Natural killer cell treated with Interleukin-12 subunit alpha and Interleukin-12 subunit beta and Interleukin-15 and Interleukin-18, amount 100 ng/mL, for 72 hours (primary cell): ENCODE data around the gene CHMP5. TPM values are rescaled to one million over a fixed set of nuclear protein-coding genes. Genes with fewer than 3 reads are reported as not detected.
"Not testable (repeated sequence)": the region's sequence is repeated elsewhere in the genome, so short reads cannot be mapped to it uniquely, and the experiment has no call there.

ENCODE experiments used
- ATAC-seq, 2 donors: fragments of 150-1000 bp; cut with Tn5 transposase in 1 of 2; sonication (Bioruptor Pico), chemical (Tn5 transposase) in 1 of 2; 2 replicates each; pipeline ENCODE4 v1.10.0; 2021
- DNase-seq: peaks from one replicate; pipeline ENCODE4 v3.0.0; 2022; ENCODE audit warnings: low spot score
- H3K27ac Mint-ChIP-seq, 2 donors: 1 replicate in 1 of 2; 2 replicates in 1 of 2; pipeline ENCODE4 v1.8.0; 2022; ENCODE audit warnings: mixed read lengths in 2 of 2, mild to moderate bottlenecking in 1 of 2, moderate library complexity in 1 of 2
- H3K27me3 Mint-ChIP-seq, 2 donors: 1 replicate in 1 of 2; 2 replicates in 1 of 2; pipeline ENCODE4 v1.8.0; 2022; ENCODE audit warnings: mixed read lengths in 2 of 2
- H3K36me3 Mint-ChIP-seq: one replicate; pipeline ENCODE4 v1.8.0; 2022; ENCODE audit warnings: mixed read lengths
- H3K4me1 Mint-ChIP-seq, 2 donors: 1 replicate in 1 of 2; 2 replicates in 1 of 2; pipeline ENCODE4 v1.8.0; 2022; ENCODE audit warnings: low read depth in 2 of 2, mixed read lengths in 2 of 2, mild to moderate bottlenecking in 1 of 2
- H3K4me3 Mint-ChIP-seq: one replicate; pipeline ENCODE4 v1.8.0; 2022; ENCODE audit warnings: mixed read lengths
- H3K9me3 Mint-ChIP-seq: 2 replicates; pipeline ENCODE4 v1.8.0; 2022; ENCODE audit warnings: mixed read lengths
- total RNA-seq, 2 donors: library from RNA; stranded (reverse); gene quantifications; one replicate each; pipeline ENCODE4 v1.2.3, GENCODE V29; 2022

Gene CHMP5
- total RNA-seq, 2 donors from 2014 or later = 40.8 to 63.2 TPM

- peaks cover 73% of the 10 kb centered on the region in 2 donors for H3K4me1 Mint-ChIP-seq
- DNase-seq (no peak), ATAC-seq (no peak)
- peak overlapping the region; percentile 48 for H3K4me3 Mint-ChIP-seq
- H3K27ac Mint-ChIP-seq = peak overlapping the region; percentile 66 to 83
- H3K36me3 Mint-ChIP-seq = peaks cover 50% of the 10 kb centered on the region
- no peaks in the 10 kb centered on the region for H3K27me3 Mint-ChIP-seq
- no peaks in the 10 kb centered on the region for H3K9me3 Mint-ChIP-seq
Measured at GRCh38 chr9:33294670-33295432, 30.0 kb downstream of the CHMP5 start.

GRCh38 chr9:33295571-33295970, 30.7 kb downstream of the CHMP5 start:
- peak overlapping the region; percentile 63 for H3K4me3 Mint-ChIP-seq
- ATAC-seq = peak; percentile 35 to 78

GRCh38 chr9:33297432-33297831, 32.6 kb downstream of the CHMP5 start:
- peaks cover 48% of the 10 kb centered on the region for H3K36me3 Mint-ChIP-seq

More at GRCh38 chr9:33295571-33295970, 30.7 kb downstream of the CHMP5 start:
- peaks cover 67% of the 10 kb centered on the region in 2 donors for H3K4me1 Mint-ChIP-seq
- H3K27ac Mint-ChIP-seq = peak overlapping the region; percentile 68 to 72
- H3K9me3 Mint-ChIP-seq = no peaks in the 10 kb centered on the region
- H3K36me3 Mint-ChIP-seq = peaks cover 50% of the 10 kb centered on the region
- no peaks in the 10 kb centered on the region for H3K27me3 Mint-ChIP-seq
- DNase-seq = no peak

DNA sequence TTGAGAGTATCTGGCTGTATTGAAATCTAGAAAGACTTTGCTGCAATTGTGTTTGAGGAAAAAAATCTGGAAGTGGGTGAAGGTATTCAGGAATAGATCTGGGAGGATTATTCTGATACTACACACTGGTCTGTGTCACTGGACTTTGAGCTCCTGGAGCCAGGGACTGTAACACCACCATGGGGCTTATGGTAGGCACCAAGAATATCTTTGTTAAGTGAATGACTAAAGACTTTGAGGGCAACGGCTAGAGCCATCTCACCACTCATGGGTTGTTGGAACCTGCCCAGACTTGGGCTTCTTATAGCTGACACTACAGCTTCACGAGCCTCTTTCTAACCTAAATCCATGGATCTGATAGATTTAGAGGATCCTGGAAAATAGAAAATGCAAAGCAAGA, 35.7 kb downstream of the CHMP5 start:
- Mint-ChIP-seq H3K9me3 (no peaks in the 10 kb centered on the region), H3K4me3 (no peak overlapping the region), H3K27me3 (no peaks in the 10 kb centered on the region), H3K36me3 (peaks cover 34% of the 10 kb centered on the region), H3K27ac (no peak overlapping the region), H3K4me1 (peaks cover 32 to 37% of the 10 kb centered on the region in 2 donors)
- DNase-seq = no peak
- ATAC-seq = no peak

More at GRCh38 chr9:33297432-33297831, 32.6 kb downstream of the CHMP5 start:
- ATAC-seq (no peak), DNase-seq (no peak)
- H3K27me3 Mint-ChIP-seq = no peaks in the 10 kb centered on the region
- no peaks in the 10 kb centered on the region for H3K9me3 Mint-ChIP-seq
- peaks cover 54 to 55% of the 10 kb centered on the region in 2 donors for H3K4me1 Mint-ChIP-seq
- peak overlapping the region; percentile 59 for H3K4me3 Mint-ChIP-seq
- H3K27ac Mint-ChIP-seq = peak overlapping the region; percentile 63 to 68

DNA sequence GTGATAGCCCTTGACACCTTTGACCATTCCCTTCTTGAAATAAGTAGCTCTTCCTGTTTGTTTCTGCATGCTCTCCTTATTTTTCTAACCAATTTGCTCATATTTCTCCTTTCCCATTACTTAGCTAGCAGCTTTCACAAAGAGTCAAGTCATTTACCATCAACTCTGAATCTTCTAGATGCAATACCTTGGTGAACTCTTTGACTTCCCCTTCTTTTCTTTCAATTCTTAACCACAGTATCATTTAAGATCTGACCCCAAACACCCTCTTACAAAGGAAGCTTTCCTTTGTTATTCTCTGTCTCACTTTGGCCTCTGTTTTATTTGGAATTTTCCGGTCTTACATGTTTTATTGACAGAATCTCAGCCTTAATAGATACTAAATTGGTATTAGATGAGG, 39.5 kb downstream of the CHMP5 start:
- DNase-seq (no peak), ATAC-seq (no peak)
- no peak overlapping the region for H3K27ac Mint-ChIP-seq
- no peak overlapping the region for H3K4me3 Mint-ChIP-seq
- peaks cover 7% of the 10 kb centered on the region for H3K36me3 Mint-ChIP-seq
- H3K27me3 Mint-ChIP-seq = no peaks in the 10 kb centered on the region
- peaks cover 0 to 6% of the 10 kb centered on the region in 2 donors for H3K4me1 Mint-ChIP-seq
- H3K9me3 Mint-ChIP-seq = no peaks in the 10 kb centered on the region

GRCh38 chr9:33306037-33306436, 41.2 kb downstream of the CHMP5 start:
- DNase-seq (no peak), ATAC-seq (peak; percentile 52 to 78)
- Mint-ChIP-seq H3K4me1 (peaks cover 2 to 8% of the 10 kb centered on the region in 2 donors), H3K9me3 (no peaks in the 10 kb centered on the region), H3K4me3 (no peak overlapping the region), H3K36me3 (peaks cover 11% of the 10 kb centered on the region), H3K27me3 (no peaks in the 10 kb centered on the region), H3K27ac (no peak overlapping the region)

DNA sequence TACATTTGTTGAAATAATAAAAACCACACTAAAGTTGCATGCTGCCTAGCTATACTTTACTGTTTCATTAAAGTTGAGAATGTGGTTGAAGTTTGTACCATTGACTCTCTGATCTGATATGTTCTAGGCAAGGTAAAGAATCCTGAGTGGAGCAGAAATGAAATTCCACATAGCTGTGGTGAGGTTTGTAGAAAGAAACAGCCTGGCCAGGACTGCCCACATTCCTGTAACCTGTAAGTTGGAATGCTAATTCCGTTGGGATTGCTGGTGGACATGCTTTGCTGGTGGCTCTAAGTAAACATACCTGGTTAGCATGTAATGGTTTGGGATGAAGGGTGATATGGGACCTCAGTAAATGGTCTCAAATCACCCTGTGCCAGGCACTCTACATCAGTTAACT, 42.2 kb downstream of the CHMP5 start:
- Mint-ChIP-seq H3K36me3 (peaks cover 13% of the 10 kb centered on the region), H3K27ac (no peak overlapping the region), H3K4me1 (peaks cover 2 to 8% of the 10 kb centered on the region in 2 donors), H3K9me3 (no peaks in the 10 kb centered on the region), H3K4me3 (no peak overlapping the region), H3K27me3 (no peaks in the 10 kb centered on the region)
- ATAC-seq = no peak
- DNase-seq = no peak

DNA sequence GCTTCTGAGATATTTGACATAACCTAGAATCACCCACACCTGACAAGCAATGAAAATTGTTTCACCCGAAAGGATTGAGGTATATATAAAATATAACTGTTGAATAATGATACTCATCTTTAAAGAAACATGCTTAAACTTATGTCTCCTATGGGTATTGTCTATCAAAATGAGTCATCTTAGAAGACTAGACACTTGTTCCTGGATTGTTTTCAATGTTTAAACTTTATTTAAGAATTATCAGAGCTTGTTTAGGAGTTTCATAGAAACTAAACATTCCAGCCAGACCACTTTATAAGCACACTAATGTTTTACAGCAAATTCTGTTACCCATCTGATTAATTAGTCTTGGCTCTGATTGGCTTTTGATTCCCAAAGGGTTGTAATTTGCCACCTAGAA, 45.1 kb downstream of the CHMP5 start:
- Mint-ChIP-seq H3K4me3 (no peak overlapping the region), H3K9me3 (no peaks in the 10 kb centered on the region), H3K27ac (no peak overlapping the region), H3K27me3 (no peaks in the 10 kb centered on the region), H3K36me3 (peaks cover 27% of the 10 kb centered on the region), H3K4me1 (peaks cover 2 to 8% of the 10 kb centered on the region in 2 donors)
- ATAC-seq (no peak), DNase-seq (no peak)

- no peaks in the 10 kb centered on the region for H3K9me3 Mint-ChIP-seq
- H3K4me1 Mint-ChIP-seq = peaks cover 6 to 8% of the 10 kb centered on the region in 2 donors
- peak overlapping the region in 1 of 2 donors; percentile 35 for H3K27ac Mint-ChIP-seq
- no peak for ATAC-seq
- DNase-seq = no peak
- peaks cover 33% of the 10 kb centered on the region for H3K36me3 Mint-ChIP-seq
- no peaks in the 10 kb centered on the region for H3K27me3 Mint-ChIP-seq
- no peak overlapping the region for H3K4me3 Mint-ChIP-seq
Measured at GRCh38 chr9:33310748-33311147, 45.9 kb downstream of the CHMP5 start.

GRCh38 chr9:33311953-33312352, 47.1 kb downstream of the CHMP5 start:
- no peak overlapping the region for H3K27ac Mint-ChIP-seq
- H3K4me1 Mint-ChIP-seq = peaks cover 6 to 8% of the 10 kb centered on the region in 2 donors
- no peaks in the 10 kb centered on the region for H3K9me3 Mint-ChIP-seq
- H3K4me3 Mint-ChIP-seq = no peak overlapping the region
- DNase-seq (no peak), ATAC-seq (no peak)
- peaks cover 39% of the 10 kb centered on the region for H3K36me3 Mint-ChIP-seq
- no peaks in the 10 kb centered on the region for H3K27me3 Mint-ChIP-seq

DNA sequence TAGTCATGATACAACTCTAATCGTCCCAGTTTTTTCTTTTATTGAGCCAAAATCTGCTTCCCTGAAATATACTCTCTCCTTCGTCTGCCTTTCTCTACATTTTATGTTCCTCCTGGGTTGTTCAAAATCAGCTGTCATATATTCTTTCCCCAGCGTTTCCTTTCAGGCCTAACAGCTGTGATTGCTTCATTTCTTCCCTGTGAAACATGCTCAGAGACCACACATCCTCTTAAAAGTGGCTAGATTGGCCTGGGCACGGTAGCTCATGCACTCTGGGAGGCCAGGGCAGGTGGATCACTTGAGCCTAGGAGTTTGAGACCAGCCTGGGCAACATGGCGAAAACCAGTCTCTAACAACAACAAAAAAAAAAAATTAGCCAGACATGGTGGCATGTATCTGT, 50.5 kb downstream of the CHMP5 start:
- Mint-ChIP-seq H3K4me1 (peaks cover 4 to 7% of the 10 kb centered on the region in 2 donors), H3K27ac (no peak overlapping the region), H3K9me3 (no peaks in the 10 kb centered on the region), H3K4me3 (no peak overlapping the region), H3K27me3 (no peaks in the 10 kb centered on the region), H3K36me3 (peaks cover 51% of the 10 kb centered on the region)
- DNase-seq (no peak), ATAC-seq (no peak)

DNA sequence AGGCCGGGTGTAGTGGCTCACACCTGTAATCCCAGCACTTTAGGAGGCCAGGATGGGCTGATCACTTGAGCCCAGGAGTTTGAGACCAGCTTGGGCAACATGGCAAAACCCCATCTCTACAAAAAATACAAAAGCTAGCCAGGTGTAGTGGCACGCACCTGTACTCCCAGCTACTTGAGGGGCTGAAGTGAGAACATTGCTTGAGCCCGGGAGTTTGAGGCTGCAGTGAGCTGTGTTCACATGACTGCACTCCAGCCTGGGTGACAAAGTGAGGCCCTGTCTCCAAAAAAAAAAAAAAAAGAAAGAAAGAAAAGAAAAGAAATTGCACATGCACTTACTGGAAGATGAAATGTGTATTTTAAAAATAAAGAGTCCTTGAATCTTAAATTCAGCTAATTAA, 52.3 kb downstream of the CHMP5 start:
- not testable (repeated sequence) for H3K4me3 Mint-ChIP-seq, H3K27ac Mint-ChIP-seq, ATAC-seq, H3K27me3 Mint-ChIP-seq, H3K9me3 Mint-ChIP-seq, H3K4me1 Mint-ChIP-seq, DNase-seq
- H3K36me3 Mint-ChIP-seq = peaks cover 50% of the 10 kb centered on the region

DNA sequence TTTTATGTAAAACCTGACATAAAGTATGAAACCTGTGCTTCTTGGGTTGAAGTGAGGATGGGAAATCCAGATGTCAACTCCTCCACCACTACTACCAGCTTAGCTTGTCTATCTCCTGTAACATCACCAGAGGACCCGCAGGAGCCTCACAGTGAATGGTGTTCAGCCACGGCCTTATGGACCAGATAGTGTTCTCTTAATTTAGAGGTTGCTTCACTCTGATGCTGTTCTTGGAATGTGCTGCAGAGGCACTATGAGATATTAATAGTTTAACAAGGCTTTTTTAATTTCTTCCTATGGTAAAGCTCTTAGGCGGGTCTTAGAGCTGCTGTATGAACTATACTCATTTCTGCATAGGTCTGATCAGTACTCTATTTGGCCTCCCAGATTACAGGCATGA, 53.4 kb downstream of the CHMP5 start:
- ATAC-seq (no peak), DNase-seq (no peak)
- H3K4me3 Mint-ChIP-seq = no peak overlapping the region
- no peak overlapping the region for H3K27ac Mint-ChIP-seq
- no peaks in the 10 kb centered on the region for H3K27me3 Mint-ChIP-seq
- H3K36me3 Mint-ChIP-seq = peaks cover 50% of the 10 kb centered on the region
- no peaks in the 10 kb centered on the region for H3K9me3 Mint-ChIP-seq
- H3K4me1 Mint-ChIP-seq = peaks cover 0 to 4% of the 10 kb centered on the region in 2 donors

- H3K27me3 Mint-ChIP-seq = no peaks in the 10 kb centered on the region
- H3K4me3 Mint-ChIP-seq = no peak overlapping the region
- ATAC-seq = no peak
- H3K27ac Mint-ChIP-seq = no peak overlapping the region
- H3K9me3 Mint-ChIP-seq = no peaks in the 10 kb centered on the region
- DNase-seq = no peak
- peaks cover 0 to 4% of the 10 kb centered on the region in 2 donors for H3K4me1 Mint-ChIP-seq
- peaks cover 46% of the 10 kb centered on the region for H3K36me3 Mint-ChIP-seq
Measured at GRCh38 chr9:33318781-33319180, 53.9 kb downstream of the CHMP5 start.

GRCh38 chr9:33320230-33320567, 55.4 kb downstream of the CHMP5 start:
- Mint-ChIP-seq H3K4me1 (peaks cover 0 to 3% of the 10 kb centered on the region in 2 donors), H3K27ac (no peak overlapping the region), H3K9me3 (no peaks in the 10 kb centered on the region), H3K4me3 (no peak overlapping the region), H3K27me3 (no peaks in the 10 kb centered on the region), H3K36me3 (peaks cover 44% of the 10 kb centered on the region)
- ATAC-seq = no peak
- no peak for DNase-seq
